Stomach (tissue), 9 donors: ENCODE results near the gene CEP112. TPM values are rescaled to one million over a fixed set of nuclear protein-coding genes. Genes with fewer than 3 reads are reported as not detected.

Experiments used
- DNase-seq, 2 donors: peaks; one replicate each; pipeline versions ENCODE4 v3.0.0 to v3.0.0-alpha.2; 2013 to 2019
- H3K27ac ChIP-seq, 5 donors: fragments of 200-600 bp in 4 of 5; sonication (generic) in 4 of 5; one replicate each; pipeline ENCODE4 v1.5.1; 2013 to 2019; ENCODE audit warnings: mild to moderate bottlenecking in 1 of 5, moderate library complexity in 1 of 5
- H3K27me3 ChIP-seq, 3 donors: fragments of 200-600 bp; sonication (generic); one replicate each; pipeline ENCODE4 v1.5.1; 2017 to 2019; ENCODE audit warnings: mixed run types in 1 of 3
- H3K36me3 ChIP-seq, 4 donors: fragments of 200-600 bp; sonication (generic); 1 replicate in 3 of 4; 2 replicates in 1 of 4; pipeline ENCODE4 v1.5.1; 2016 to 2019
- H3K4me1 ChIP-seq, 4 donors: fragments of 200-600 bp; sonication (generic); one replicate each; pipeline ENCODE4 v1.5.1; 2016 to 2019
- H3K4me3 ChIP-seq, 4 donors: fragments of 200-600 bp; sonication (generic) in 3 of 4; one replicate each; pipeline ENCODE4 v1.5.1; 2016 to 2019; ENCODE audit warnings: mild to moderate bottlenecking in 1 of 4
- H3K9me3 ChIP-seq, 4 donors: fragments of 200-600 bp; sonication (generic); one replicate each; pipeline ENCODE4 v1.5.1; 2016 to 2019
- EP300 ChIP-seq: sonication (generic); formaldehyde crosslinking; IDR thresholded peaks from one replicate; pipeline ENCODE4 v1.6.1; 2017; ENCODE audit warnings: antibody characterized with exemption
- POLR2A ChIP-seq, 4 donors: fragments of 450-650 bp; IDR thresholded peaks; one replicate each; pipeline ENCODE4 v1.6.1; 2016; ENCODE audit warnings: antibody characterized with exemption in 4 of 4, control low read depth in 2 of 4, mild to moderate bottlenecking in 1 of 4, moderate library complexity in 1 of 4
- POLR2AphosphoS5 ChIP-seq, 3 donors: sonication (generic); formaldehyde crosslinking; IDR thresholded peaks; one replicate each; pipeline ENCODE4 v1.6.1; 2016; ENCODE audit warnings: antibody characterized with exemption in 3 of 3
- WGBS, 5 donors: extraction: QIAGEN DNeasy Blood & Tissue Kit in 3 of 5; methylation state at CpG; one replicate each; pipeline versions ENCODE4 v1.1.5 to v1.1.7; 2013 to 2018; 5-methylcytosine and 5-hydroxymethylcytosine counted together
- intact Hi-C: fragments of 100-400 bp; cut with DNase I; formaldehyde crosslinking; loops from one replicate; pipeline ENCODE4 v1.15.1; 2023; ENCODE audit warnings: low total_unique reads
- polyA plus RNA-seq, 3 donors: library from polyadenylated mRNA; stranded (reverse); fragments of 200-250 nt; gene quantifications; one replicate each; pipeline ENCODE4 v1.2.3, GENCODE V29; 2013
- total RNA-seq, 5 donors: library from RNA; depleted of rRNA; stranded (reverse); fragments of >200 nt; gene quantifications; one replicate each; pipeline versions ENCODE4 v1.1.0 to v1.2.3, GENCODE V29; 2014 to 2016
- TF ChIP-seq, protein P1 (sequence below), 7 experiments: fragments of 450-650 bp in 4 of 7; fragments of 200-600 bp in 3 of 7; sonication (generic) in 3 of 7; IDR thresholded peaks; one replicate each; pipeline ENCODE4 v1.5.1; 2016 to 2019; ENCODE audit warnings: antibody characterized with exemption in 7 of 7, control low read depth in 2 of 7, mild to moderate bottlenecking in 1 of 7
- donor health status: healthy with polysubstance abuse.
- donor health status: Bipolar disorder and iron deficiency.
- donor health status: healthy.

CEP112 gene
- total and polyA plus RNA-seq, 8 donors: 3.5 to 108 (median 13.3) TPM

GRCh38 chr17:65750166-65750565 lies 441.8 kb downstream of the CEP112 start:
- WGBS, 5 donors: 73 to 93% (median 85%) methylated on average over 1 of the region's 1 CpG
- no peak overlapping the region for H3K4me3 ChIP-seq
- no peaks in the 10 kb centered on the region for H3K9me3 ChIP-seq
- TF ChIP-seq, protein P1, sequence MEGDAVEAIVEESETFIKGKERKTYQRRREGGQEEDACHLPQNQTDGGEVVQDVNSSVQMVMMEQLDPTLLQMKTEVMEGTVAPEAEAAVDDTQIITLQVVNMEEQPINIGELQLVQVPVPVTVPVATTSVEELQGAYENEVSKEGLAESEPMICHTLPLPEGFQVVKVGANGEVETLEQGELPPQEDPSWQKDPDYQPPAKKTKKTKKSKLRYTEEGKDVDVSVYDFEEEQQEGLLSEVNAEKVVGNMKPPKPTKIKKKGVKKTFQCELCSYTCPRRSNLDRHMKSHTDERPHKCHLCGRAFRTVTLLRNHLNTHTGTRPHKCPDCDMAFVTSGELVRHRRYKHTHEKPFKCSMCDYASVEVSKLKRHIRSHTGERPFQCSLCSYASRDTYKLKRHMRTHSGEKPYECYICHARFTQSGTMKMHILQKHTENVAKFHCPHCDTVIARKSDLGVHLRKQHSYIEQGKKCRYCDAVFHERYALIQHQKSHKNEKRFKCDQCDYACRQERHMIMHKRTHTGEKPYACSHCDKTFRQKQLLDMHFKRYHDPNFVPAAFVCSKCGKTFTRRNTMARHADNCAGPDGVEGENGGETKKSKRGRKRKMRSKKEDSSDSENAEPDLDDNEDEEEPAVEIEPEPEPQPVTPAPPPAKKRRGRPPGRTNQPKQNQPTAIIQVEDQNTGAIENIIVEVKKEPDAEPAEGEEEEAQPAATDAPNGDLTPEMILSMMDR (IDR thresholded peaks at IDR 0.05): no peak
- no peak for TF ChIP-seq POLR2A (IDR thresholded peaks at IDR 0.05)
- TF ChIP-seq POLR2AphosphoS5 (IDR thresholded peaks at IDR 0.05): no peak
- TF ChIP-seq EP300: no peak
- H3K27me3 ChIP-seq: no peaks in the 10 kb centered on the region
- DNase-seq: no peak
- H3K4me1 ChIP-seq: peaks cover 0 to 29% (median 14%) of the 10 kb centered on the region in 4 donors
- H3K27ac ChIP-seq: no peak overlapping the region
- no peaks in the 10 kb centered on the region for H3K36me3 ChIP-seq
- intact Hi-C loops: no loop called here

GRCh38 chr17:65749479-65749878 lies 442.5 kb downstream of the CEP112 start:
- Histone ChIP-seq H3K27me3 (no peaks in the 10 kb centered on the region), H3K36me3 (no peaks in the 10 kb centered on the region), H3K4me3 (no peak overlapping the region), H3K9me3 (no peaks in the 10 kb centered on the region), H3K4me1 (peaks cover 0 to 29% (median 14%) of the 10 kb centered on the region in 4 donors), H3K27ac (no peak overlapping the region)
- no peak for TF ChIP-seq POLR2AphosphoS5 (IDR thresholded peaks at IDR 0.05)
- no peak for TF ChIP-seq EP300
- TF ChIP-seq POLR2A (IDR thresholded peaks at IDR 0.05): no peak
- TF ChIP-seq, protein P1 (IDR thresholded peaks at IDR 0.05): no peak
- no peak for DNase-seq
- 61 to 96% (median 76%) methylated on average over 2 of the region's 2 CpGs for WGBS, 5 donors
- intact Hi-C loops: no loop called here

GRCh38 chr17:65745241-65745640 lies 446.7 kb downstream of the CEP112 start:
- Histone ChIP-seq H3K27ac (no peak overlapping the region), H3K36me3 (no peaks in the 10 kb centered on the region), H3K9me3 (no peaks in the 10 kb centered on the region), H3K4me3 (no peak overlapping the region), H3K4me1 (peaks cover 0 to 20% (median 7%) of the 10 kb centered on the region in 4 donors), H3K27me3 (no peaks in the 10 kb centered on the region)
- intact Hi-C loops: no loop called here
- DNase-seq: no peak
- TF ChIP-seq, protein P1 (IDR thresholded peaks at IDR 0.05): no peak
- no peak for TF ChIP-seq POLR2A (IDR thresholded peaks at IDR 0.05)
- TF ChIP-seq POLR2AphosphoS5 (IDR thresholded peaks at IDR 0.05): no peak
- no peak for TF ChIP-seq EP300

DNA sequence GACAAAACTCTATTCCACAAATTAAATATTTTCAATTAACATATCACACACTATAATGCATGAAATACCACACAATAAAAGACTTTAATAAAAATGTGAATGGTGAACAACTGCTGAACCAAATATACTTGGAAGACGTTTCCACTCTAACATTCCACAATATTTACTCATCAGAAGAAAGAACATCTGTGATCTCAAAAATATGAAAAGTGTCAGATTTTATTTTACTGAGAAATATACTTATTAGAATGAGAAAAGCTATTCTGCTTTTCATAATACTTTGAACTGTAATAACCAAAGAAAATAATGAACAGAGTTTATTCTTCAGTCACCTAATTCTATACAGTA lies 448.7 kb downstream of the CEP112 start:
- Histone ChIP-seq H3K27ac (no peak overlapping the region), H3K36me3 (peaks cover 0 to 8% (median 0%) of the 10 kb centered on the region in 4 donors), H3K4me1 (peaks cover 0 to 11% (median 3%) of the 10 kb centered on the region in 4 donors), H3K4me3 (no peak overlapping the region), H3K27me3 (no peaks in the 10 kb centered on the region), H3K9me3 (peaks cover 0 to 10% (median 5%) of the 10 kb centered on the region in 4 donors)
- no peak for TF ChIP-seq EP300
- TF ChIP-seq, protein P1 (IDR thresholded peaks at IDR 0.05): no peak
- no peak for TF ChIP-seq POLR2A (IDR thresholded peaks at IDR 0.05)
- no peak for TF ChIP-seq POLR2AphosphoS5 (IDR thresholded peaks at IDR 0.05)
- intact Hi-C loops: no loop called here
- no peak for DNase-seq
- 0 to 61% (median 54%) methylated on average over 1 of the region's 1 CpG for WGBS, 5 donors
